Measurements from ENCODE around the gene ORM2. TPM values are rescaled to one million over a fixed set of nuclear protein-coding genes. Genes with fewer than 3 reads are reported as not detected.

Gene ORM2
- total and polyA plus RNA-seq, 2 of the 8 experiments (the other 6 are each of a cell fraction or from before 2014, with no cell fraction given): 1.3 TPM; not detected in 1

GRCh38 chr9:114284316-114285060, 45.2 kb upstream of the ORM2 start (continued):
- no peak for TF ChIP-seq SP2 (IDR thresholded peaks at IDR 0.05; ENCODE audit: low read length)
- TF ChIP-seq FOSL1 (IDR thresholded peaks at IDR 0.05; ENCODE audit: insufficient read depth, low read depth, low read length): no peak
- no peak for TF ChIP-seq RNF2 (IDR thresholded peaks at IDR 0.05; ENCODE audit: borderline replicate concordance, low read depth, low read length, missing control alignments, poor library complexity, severe bottlenecking)
- TF ChIP-seq SUZ12 (IDR thresholded peaks at IDR 0.05; ENCODE audit: low read length): no peak
- TF ChIP-seq BACH1 (IDR thresholded peaks at IDR 0.05; ENCODE audit: low read length): no peak
- TF ChIP-seq, protein P1, sequence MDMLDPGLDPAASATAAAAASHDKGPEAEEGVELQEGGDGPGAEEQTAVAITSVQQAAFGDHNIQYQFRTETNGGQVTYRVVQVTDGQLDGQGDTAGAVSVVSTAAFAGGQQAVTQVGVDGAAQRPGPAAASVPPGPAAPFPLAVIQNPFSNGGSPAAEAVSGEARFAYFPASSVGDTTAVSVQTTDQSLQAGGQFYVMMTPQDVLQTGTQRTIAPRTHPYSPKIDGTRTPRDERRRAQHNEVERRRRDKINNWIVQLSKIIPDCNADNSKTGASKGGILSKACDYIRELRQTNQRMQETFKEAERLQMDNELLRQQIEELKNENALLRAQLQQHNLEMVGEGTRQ (IDR thresholded peaks at IDR 0.05; ENCODE audit: low read length): no peak
- TF ChIP-seq, protein P2, sequence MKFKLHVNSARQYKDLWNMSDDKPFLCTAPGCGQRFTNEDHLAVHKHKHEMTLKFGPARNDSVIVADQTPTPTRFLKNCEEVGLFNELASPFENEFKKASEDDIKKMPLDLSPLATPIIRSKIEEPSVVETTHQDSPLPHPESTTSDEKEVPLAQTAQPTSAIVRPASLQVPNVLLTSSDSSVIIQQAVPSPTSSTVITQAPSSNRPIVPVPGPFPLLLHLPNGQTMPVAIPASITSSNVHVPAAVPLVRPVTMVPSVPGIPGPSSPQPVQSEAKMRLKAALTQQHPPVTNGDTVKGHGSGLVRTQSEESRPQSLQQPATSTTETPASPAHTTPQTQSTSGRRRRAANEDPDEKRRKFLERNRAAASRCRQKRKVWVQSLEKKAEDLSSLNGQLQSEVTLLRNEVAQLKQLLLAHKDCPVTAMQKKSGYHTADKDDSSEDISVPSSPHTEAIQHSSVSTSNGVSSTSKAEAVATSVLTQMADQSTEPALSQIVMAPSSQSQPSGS (IDR thresholded peaks at IDR 0.05; ENCODE audit: low read length): no peak
- TF ChIP-seq CHD2 (IDR thresholded peaks at IDR 0.05; ENCODE audit: low read length): no peak
